Esophagus squamous epithelium (tissue), 5 donors: ENCODE results near the gene POLR2E. TPM values are rescaled to one million over a fixed set of nuclear protein-coding genes. Genes with fewer than 3 reads are reported as not detected.

Experiments used
- DNase-seq: peaks from one replicate; lab custom pipeline; 2025; lab: John Stamatoyannopoulos, UW
- H3K27ac ChIP-seq, 4 donors: fragments of 200-600 bp; sonication (generic); one replicate each; pipeline ENCODE4 v1.5.1; 2016 to 2019; ENCODE audit warnings: mild to moderate bottlenecking in 1 of 4
- H3K27me3 ChIP-seq, 4 donors: fragments of 200-600 bp; sonication (generic); 1 replicate in 3 of 4; 2 replicates in 1 of 4; pipeline versions ENCODE4 v1.5.1 to v1.6.0; 2017 to 2021; ENCODE audit warnings: antibody characterized with exemption in 1 of 4
- H3K36me3 ChIP-seq, 3 donors: fragments of 200-600 bp; sonication (generic); one replicate each; pipeline ENCODE4 v1.5.1; 2016 to 2019
- H3K4me1 ChIP-seq, 3 donors: fragments of 200-600 bp; sonication (generic); one replicate each; pipeline ENCODE4 v1.5.1; 2017 to 2019
- H3K4me3 ChIP-seq, 4 donors: fragments of 200-600 bp; sonication (generic); 1 replicate in 3 of 4; 2 replicates in 1 of 4; pipeline ENCODE4 v1.5.1; 2016 to 2019; ENCODE audit warnings: mild to moderate bottlenecking in 2 of 4, moderate library complexity in 1 of 4
- H3K9me3 ChIP-seq, 3 donors: fragments of 200-600 bp; sonication (generic); one replicate each; pipeline ENCODE4 v1.5.1; 2016 to 2019
- POLR2A ChIP-seq, 4 donors: fragments of 450-650 bp; IDR thresholded peaks; one replicate each; pipeline ENCODE4 v1.6.1; 2017; ENCODE audit warnings: antibody characterized with exemption in 4 of 4, mild to moderate bottlenecking in 4 of 4, moderate library complexity in 3 of 4
- WGBS, 2 donors: methylation state at CpG; one replicate each; pipeline ENCODE4 v1.1.5; 2018; 5-methylcytosine and 5-hydroxymethylcytosine counted together
- intact Hi-C: fragments of 100-400 bp; cut with DNase I; formaldehyde crosslinking; loops from one replicate; pipeline ENCODE4 v1.15.0; 2022
- total RNA-seq, 4 donors: library from RNA; depleted of rRNA; stranded (reverse); fragments of >200 nt; gene quantifications; one replicate each; pipeline ENCODE4 v1.1.0, GENCODE V29; 2016
- TF ChIP-seq, protein P1 (sequence below), 6 experiments: fragments of 450-650 bp in 4 of 6; fragments of 200-600 bp in 2 of 6; sonication (generic) in 2 of 6; IDR thresholded peaks; one replicate each; pipeline ENCODE4 v1.5.1; 2016 to 2019; ENCODE audit warnings: antibody characterized with exemption in 6 of 6, mild to moderate bottlenecking in 4 of 6, moderate library complexity in 4 of 6
- donor health status: DM: yes; HTN: yes; CAD: no.

The POLR2E gene
- total RNA-seq, 4 donors from 2014 or later = 113 to 198 (median 166) TPM

DNA sequence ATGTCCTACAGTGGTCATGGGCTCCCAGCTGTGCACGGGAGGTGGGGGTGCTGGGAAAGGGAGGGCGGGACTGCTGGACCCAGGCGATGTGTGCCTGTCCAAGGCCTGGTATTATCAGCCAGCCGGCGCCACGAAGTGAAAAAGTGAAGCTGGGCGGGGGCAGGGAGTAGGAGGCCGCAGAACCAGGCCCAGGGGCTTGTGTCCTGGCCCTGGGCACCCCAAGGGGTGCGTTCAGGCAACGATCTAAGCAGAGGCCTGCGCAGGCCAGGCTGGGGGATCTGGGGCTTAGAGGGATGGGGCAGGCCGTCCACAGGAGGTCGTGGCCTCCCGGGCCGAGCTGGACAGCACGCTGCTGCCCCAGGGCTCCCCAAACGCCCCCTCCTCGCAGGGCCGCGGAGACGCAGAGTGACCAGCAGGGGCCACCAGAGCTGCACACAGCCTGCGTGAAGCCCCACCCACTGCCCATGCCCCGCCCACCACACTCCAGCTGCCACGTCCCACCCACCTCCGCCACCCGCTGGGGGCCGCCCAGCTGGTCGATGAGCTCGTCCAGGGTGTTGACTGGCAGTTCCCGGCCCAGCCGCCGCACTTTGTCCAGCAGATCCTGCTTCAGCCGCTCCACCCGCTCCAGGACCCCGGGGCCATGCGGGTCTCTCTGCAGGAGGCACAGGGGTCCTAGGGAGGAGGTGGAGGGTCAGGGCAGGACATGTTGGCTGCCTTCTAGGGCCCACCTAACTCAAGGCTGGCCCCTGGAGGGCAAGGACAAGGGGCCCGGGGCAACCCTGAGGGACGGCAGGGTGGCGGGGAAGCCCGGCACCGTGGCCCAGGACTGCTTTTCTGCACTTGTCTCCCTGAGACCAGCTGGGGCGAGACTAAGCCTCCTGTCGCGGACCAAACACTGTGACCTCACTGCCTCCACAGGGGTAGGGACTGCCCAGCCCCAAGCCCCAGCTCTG is 18.1 kb upstream of the POLR2E start:
- Histone ChIP-seq H3K4me1 (peaks cover 30 to 71% (median 32%) of the 10 kb centered on the region in 3 donors), H3K36me3 (peaks cover 66 to 99% (median 84%) of the 10 kb centered on the region in 3 donors), H3K27ac (peak overlapping the region; percentile 73 to 91 (median 84)), H3K27me3 (no peaks in the 10 kb centered on the region), H3K4me3 (peak overlapping the region in 1 of 4 donors; percentile 22), H3K9me3 (no peaks in the 10 kb centered on the region)
- intact Hi-C loops = loop anchor here (5.0 to 10.0 kb wide), 2 partner anchors 51 to 79 kb away; no protein-coding TSS in a partner anchor
- WGBS, 2 donors = 73% methylated on average over 6 of the region's 44 CpGs; no CpG with 5 or more reads in 1 of the 2 donors
- DNase-seq = peak; percentile 69
- peak in 1 of 4 donors; percentile 11 for TF ChIP-seq POLR2A (IDR thresholded peaks at IDR 0.05)
- TF ChIP-seq, protein P1, sequence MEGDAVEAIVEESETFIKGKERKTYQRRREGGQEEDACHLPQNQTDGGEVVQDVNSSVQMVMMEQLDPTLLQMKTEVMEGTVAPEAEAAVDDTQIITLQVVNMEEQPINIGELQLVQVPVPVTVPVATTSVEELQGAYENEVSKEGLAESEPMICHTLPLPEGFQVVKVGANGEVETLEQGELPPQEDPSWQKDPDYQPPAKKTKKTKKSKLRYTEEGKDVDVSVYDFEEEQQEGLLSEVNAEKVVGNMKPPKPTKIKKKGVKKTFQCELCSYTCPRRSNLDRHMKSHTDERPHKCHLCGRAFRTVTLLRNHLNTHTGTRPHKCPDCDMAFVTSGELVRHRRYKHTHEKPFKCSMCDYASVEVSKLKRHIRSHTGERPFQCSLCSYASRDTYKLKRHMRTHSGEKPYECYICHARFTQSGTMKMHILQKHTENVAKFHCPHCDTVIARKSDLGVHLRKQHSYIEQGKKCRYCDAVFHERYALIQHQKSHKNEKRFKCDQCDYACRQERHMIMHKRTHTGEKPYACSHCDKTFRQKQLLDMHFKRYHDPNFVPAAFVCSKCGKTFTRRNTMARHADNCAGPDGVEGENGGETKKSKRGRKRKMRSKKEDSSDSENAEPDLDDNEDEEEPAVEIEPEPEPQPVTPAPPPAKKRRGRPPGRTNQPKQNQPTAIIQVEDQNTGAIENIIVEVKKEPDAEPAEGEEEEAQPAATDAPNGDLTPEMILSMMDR (IDR thresholded peaks at IDR 0.05) = peak; percentile 83 to 92 (median 87)

DNA sequence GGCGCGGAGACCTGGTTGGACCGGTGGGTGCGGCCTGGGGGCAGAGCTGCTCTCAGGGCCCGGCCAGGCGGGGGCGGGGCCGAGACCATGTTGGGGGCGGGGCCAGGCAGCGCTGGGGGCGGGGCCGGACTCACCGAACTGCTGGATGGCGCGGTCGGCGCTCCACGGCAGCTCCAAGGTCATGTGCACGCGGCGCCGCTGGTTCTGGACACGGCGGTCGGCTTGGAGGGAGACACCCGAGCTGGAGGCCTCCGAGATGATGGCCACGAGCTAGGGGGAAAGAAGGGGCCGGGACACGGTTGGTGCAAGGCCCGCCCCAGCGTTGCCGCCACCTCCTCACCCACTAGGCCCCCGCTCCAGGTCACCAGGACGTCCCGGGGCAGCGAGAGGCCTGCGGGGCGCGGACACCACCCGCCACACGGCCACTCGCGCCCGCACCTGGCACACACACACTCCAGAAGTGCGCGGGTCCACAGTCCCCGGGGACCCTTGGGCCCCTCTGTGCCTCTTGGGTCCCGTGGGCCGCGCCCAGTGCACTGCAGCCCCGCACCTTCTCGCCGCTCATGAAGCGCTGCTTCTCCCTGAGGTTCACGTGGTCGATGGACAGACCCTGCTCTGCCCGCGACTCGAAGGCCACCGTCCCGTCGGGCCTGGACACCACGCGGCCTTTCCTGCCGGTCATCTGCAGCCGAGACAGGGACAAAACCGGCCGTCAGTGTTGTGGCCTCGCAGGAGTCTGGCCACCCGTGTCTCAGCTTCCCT is 17.3 kb upstream of the POLR2E start:
- no peaks in the 10 kb centered on the region for H3K9me3 ChIP-seq
- peak overlapping the region; percentile 73 to 91 (median 84) for H3K27ac ChIP-seq
- H3K4me1 ChIP-seq = peaks cover 30 to 70% (median 34%) of the 10 kb centered on the region in 3 donors
- H3K36me3 ChIP-seq = peaks cover 68 to 99% (median 82%) of the 10 kb centered on the region in 3 donors
- no peaks in the 10 kb centered on the region for H3K27me3 ChIP-seq
- intact Hi-C loops = loop anchor here (5.0 to 10.0 kb wide), 2 partner anchors 52 to 80 kb away; no protein-coding TSS in a partner anchor
- DNase-seq = no peak
- WGBS, 2 donors = 40 to 76% methylated on average over 1 to 18 of the region's 71 CpGs
- H3K4me3 ChIP-seq = no peak overlapping the region
- TF ChIP-seq, protein P1 (IDR thresholded peaks at IDR 0.05) = no peak

DNA sequence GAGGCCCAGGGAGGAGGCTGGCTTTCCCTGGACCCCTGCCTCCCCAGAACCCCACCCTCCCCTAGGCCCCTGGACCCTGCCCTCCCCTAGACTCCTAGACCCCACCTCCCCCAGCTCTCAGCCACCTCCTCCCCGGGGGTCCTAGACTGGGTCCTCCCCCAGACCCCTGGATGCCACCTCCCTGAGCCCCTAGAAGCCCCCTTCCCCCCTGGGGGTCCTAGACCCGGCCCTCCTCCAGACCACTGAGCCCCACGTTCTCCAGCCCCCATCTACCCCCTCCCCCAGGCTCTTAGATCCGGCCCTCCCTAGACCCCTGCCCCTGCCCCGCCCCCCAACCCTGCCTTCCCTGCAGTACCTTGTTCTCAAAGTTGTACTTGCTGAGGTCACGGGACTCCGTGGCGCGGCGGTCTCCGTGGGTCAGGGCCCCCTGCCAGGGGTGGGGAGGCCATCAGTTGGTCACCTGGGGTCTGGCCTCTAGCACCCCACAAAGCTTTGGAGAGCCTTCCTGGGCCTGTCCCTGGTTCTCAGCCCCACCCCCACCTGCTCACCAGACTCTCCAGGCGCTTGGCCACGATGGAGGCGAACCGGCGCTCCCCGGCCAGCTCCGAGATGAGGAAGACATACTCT is 16.6 kb upstream of the POLR2E start:
- 100% methylated on average over 1 of the region's 18 CpGs; no CpG with 5 or more reads in 1 of the 2 donors for WGBS, 2 donors
- Histone ChIP-seq H3K4me1 (peaks cover 36 to 70% (median 41%) of the 10 kb centered on the region in 3 donors), H3K36me3 (peaks cover 64 to 99% (median 76%) of the 10 kb centered on the region in 3 donors), H3K27me3 (no peaks in the 10 kb centered on the region), H3K27ac (peak overlapping the region; percentile 73 to 91 (median 84)), H3K4me3 (no peak overlapping the region), H3K9me3 (no peaks in the 10 kb centered on the region)
- DNase-seq = no peak
- TF ChIP-seq, protein P1 (IDR thresholded peaks at IDR 0.05) = no peak
- no peak for TF ChIP-seq POLR2A (IDR thresholded peaks at IDR 0.05)
- intact Hi-C loops = loop anchor here (5.0 to 10.0 kb wide), 2 partner anchors 53 to 81 kb away; no protein-coding TSS in a partner anchor

DNA sequence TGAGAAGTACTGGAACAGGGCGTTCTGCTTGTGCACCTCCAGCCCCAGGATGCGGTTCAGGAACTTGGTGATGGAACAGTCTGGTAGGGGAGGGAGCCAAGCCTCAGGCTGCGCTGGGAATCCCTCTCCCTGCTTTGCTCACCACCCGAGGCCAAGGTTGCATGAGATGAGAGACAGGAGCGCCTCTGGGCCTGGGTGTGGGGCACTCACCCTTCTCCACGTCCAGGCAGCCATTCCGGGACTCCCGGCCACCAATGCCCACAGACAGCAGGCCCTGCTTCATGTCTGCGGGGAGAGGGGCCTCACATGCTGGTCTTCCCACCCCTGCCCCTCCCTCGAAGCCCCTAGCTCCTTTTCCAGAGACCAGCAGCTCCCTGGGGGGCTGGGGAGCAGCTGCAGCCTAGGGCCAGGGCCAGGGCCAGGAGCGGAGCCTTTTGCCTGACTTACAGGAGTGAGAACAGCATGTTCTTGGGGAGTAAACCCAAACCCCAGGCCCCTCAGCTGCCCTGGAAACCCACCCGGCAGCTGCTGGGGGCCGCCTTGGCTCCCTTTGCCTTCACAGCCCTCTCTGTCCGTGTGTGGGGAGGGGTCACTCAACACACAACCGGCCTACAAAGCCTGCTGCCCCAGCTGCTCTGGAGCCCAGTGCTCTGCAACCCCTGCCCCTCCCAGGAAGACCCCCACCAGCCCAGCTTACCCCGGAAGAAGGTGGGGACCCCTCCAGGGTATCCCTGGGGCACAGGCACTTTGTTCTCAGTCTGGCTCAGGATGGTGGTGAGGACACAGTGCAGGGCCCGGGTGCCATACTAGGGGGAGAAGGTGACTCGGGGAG is 15.8 kb upstream of the POLR2E start:
- Histone ChIP-seq H3K4me3 (no peak overlapping the region), H3K27me3 (no peaks in the 10 kb centered on the region), H3K9me3 (no peaks in the 10 kb centered on the region), H3K27ac (peak overlapping the region; percentile 73 to 91 (median 84)), H3K36me3 (peaks cover 57 to 99% (median 74%) of the 10 kb centered on the region in 3 donors), H3K4me1 (peaks cover 43 to 76% (median 48%) of the 10 kb centered on the region in 3 donors)
- intact Hi-C loops = loop anchor here (5.0 to 10.0 kb wide), 2 partner anchors 54 to 81 kb away; no protein-coding TSS in a partner anchor
- no peak for TF ChIP-seq POLR2A (IDR thresholded peaks at IDR 0.05)
- TF ChIP-seq, protein P1 (IDR thresholded peaks at IDR 0.05) = no peak
- DNase-seq = no peak
- WGBS, 2 donors = 51 to 68% methylated on average over 6 to 9 of the region's 18 CpGs
